ENCODE results near the gene TUBA3D. TPM values are rescaled to one million over a fixed set of nuclear protein-coding genes. Genes with fewer than 3 reads are reported as not detected.
"Not testable (repeated sequence)": the region's sequence is repeated elsewhere in the genome, so short reads cannot be mapped to it uniquely, and the experiment has no call there.

TUBA3D gene
- polyA plus RNA-seq, 1 experiment = not detected

- DNase-seq (ENCODE audit: low read depth, low spot score); POLR2A ChIA-PET; H3K27ac ChIP-seq (ENCODE audit: low read depth, low read length); H3K9me3 ChIP-seq (ENCODE audit: control insufficient read depth, insufficient read depth, low read length); H3K27me3 ChIP-seq (ENCODE audit: control insufficient read depth, insufficient read depth, low read length); H3K4me3 ChIP-seq (ENCODE audit: low read depth, low read length); CTCF ChIA-PET: not testable (repeated sequence)
Measured at GRCh38 chr2:131531547-131532185, 55.7 kb downstream of the TUBA3D start.

Other genes with a start within 250 kb of the TUBA3D start
- gene RAB6D, start 112.0 kb upstream of the TUBA3D start, polyA plus RNA-seq (2011; rRNA removed) = 0.04 and 0.09 TPM in 2 replicates
- gene MZT2A, start 16.3 kb downstream of the TUBA3D start, polyA plus RNA-seq (2011; rRNA removed) = 30.9 and 31.7 TPM in 2 replicates
- 4.0 and 5.2 TPM in 2 replicates for gene CCDC74A, start 51.8 kb downstream of the TUBA3D start, polyA plus RNA-seq (2011; rRNA removed)